ENCODE data around the gene PTCH1.

DNA sequence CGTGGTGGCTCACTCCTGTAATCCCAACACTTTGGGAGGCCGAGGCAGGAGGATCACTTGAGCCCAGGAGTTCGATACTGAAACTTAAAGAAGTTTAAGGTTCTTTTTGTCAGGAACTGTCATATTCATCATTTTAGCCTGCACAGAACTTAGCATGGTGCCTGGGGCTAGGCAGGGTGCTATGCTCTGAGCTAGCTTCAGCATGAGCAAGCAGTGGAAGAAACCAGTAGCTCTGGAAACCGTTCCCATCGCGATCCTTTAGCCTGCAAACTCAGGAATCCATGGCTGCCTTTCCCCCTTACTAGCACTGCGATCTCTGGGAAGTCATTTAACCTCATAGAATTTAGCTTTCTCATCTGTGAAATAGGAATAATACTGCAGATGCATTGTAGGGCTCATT is 80.4 kb downstream of the PTCH1 start:
- TF ChIP-seq, protein P1, sequence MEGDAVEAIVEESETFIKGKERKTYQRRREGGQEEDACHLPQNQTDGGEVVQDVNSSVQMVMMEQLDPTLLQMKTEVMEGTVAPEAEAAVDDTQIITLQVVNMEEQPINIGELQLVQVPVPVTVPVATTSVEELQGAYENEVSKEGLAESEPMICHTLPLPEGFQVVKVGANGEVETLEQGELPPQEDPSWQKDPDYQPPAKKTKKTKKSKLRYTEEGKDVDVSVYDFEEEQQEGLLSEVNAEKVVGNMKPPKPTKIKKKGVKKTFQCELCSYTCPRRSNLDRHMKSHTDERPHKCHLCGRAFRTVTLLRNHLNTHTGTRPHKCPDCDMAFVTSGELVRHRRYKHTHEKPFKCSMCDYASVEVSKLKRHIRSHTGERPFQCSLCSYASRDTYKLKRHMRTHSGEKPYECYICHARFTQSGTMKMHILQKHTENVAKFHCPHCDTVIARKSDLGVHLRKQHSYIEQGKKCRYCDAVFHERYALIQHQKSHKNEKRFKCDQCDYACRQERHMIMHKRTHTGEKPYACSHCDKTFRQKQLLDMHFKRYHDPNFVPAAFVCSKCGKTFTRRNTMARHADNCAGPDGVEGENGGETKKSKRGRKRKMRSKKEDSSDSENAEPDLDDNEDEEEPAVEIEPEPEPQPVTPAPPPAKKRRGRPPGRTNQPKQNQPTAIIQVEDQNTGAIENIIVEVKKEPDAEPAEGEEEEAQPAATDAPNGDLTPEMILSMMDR (IDR thresholded peaks at IDR 0.05; ENCODE audit: low read depth, low read length, missing input control), result no peak
- TF ChIP-seq YY1 (IDR thresholded peaks at IDR 0.05) (no peak), JUND (IDR thresholded peaks at IDR 0.05) (no peak), RXRA (IDR thresholded peaks at IDR 0.05) (no peak), ATF3 (IDR thresholded peaks at IDR 0.05) (no peak), GABPA (IDR thresholded peaks at IDR 0.05 in 1 of 2, conservative IDR thresholded peaks at IDR 0.05 in 1 of 2) (no peak)
- TF ChIP-seq, protein P2, sequence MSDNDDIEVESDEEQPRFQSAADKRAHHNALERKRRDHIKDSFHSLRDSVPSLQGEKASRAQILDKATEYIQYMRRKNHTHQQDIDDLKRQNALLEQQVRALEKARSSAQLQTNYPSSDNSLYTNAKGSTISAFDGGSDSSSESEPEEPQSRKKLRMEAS (IDR thresholded peaks at IDR 0.05), result no peak
- TF ChIP-seq, protein P3, sequence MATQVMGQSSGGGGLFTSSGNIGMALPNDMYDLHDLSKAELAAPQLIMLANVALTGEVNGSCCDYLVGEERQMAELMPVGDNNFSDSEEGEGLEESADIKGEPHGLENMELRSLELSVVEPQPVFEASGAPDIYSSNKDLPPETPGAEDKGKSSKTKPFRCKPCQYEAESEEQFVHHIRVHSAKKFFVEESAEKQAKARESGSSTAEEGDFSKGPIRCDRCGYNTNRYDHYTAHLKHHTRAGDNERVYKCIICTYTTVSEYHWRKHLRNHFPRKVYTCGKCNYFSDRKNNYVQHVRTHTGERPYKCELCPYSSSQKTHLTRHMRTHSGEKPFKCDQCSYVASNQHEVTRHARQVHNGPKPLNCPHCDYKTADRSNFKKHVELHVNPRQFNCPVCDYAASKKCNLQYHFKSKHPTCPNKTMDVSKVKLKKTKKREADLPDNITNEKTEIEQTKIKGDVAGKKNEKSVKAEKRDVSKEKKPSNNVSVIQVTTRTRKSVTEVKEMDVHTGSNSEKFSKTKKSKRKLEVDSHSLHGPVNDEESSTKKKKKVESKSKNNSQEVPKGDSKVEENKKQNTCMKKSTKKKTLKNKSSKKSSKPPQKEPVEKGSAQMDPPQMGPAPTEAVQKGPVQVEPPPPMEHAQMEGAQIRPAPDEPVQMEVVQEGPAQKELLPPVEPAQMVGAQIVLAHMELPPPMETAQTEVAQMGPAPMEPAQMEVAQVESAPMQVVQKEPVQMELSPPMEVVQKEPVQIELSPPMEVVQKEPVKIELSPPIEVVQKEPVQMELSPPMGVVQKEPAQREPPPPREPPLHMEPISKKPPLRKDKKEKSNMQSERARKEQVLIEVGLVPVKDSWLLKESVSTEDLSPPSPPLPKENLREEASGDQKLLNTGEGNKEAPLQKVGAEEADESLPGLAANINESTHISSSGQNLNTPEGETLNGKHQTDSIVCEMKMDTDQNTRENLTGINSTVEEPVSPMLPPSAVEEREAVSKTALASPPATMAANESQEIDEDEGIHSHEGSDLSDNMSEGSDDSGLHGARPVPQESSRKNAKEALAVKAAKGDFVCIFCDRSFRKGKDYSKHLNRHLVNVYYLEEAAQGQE (IDR thresholded peaks at IDR 0.05), result no peak
